A549 (cell line): ENCODE data around the gene CLDN4. TPM values are rescaled to one million over a fixed set of nuclear protein-coding genes. Genes with fewer than 3 reads are reported as not detected.
"Not testable (repeated sequence)": the region's sequence is repeated elsewhere in the genome, so short reads cannot be mapped to it uniquely, and the experiment has no call there.

Experiments
- ATAC-seq, 2 experiments: fragments of 200-7000 bp in 1 of 2; fragments of >200 bp in 1 of 2; cut with Nextera tagmentation in 1 of 2; cut with Tn5 transposase in 1 of 2; 3 replicates each; pipeline versions ENCODE4 v1.8.0 to v1.9.1; 2018 to 2020; ENCODE audit warnings: mild to moderate bottlenecking in 1 of 2, moderate library complexity in 1 of 2
- CTCF ChIA-PET: fragments of 300-600 bp; sonication (Branson Sonifier 250); formaldehyde crosslinking; extraction: SDS; loops from one replicate; lab custom pipeline; 2021; ENCODE audit warnings: antibody characterized with exemption, inconsistent platforms; lab: Yijun Ruan, JAX
- POLR2A ChIA-PET: fragments of 350-600 bp; formaldehyde crosslinking; extraction: SDS; loops from one replicate; lab custom pipeline; 2021; ENCODE audit warnings: antibody characterized with exemption, inconsistent platforms; lab: Yijun Ruan, JAX
- DNase-seq, 2 experiments: peaks; one replicate each; pipeline versions ENCODE4 v3.0.0 to v3.0.0-alpha.2; 2011 to 2016; ENCODE audit warnings: low read depth in 1 of 2, low spot score in 1 of 2
- FAIRE-seq: peaks from 2 replicates; lab custom pipeline; 2011; peaks lifted over from hg19 to GRCh38; lab: Jason Lieb, UNC
- H3K27ac ChIP-seq, 2 experiments: fragments of >200 bp; sonication (Bioruptor Twin); formaldehyde crosslinking; 3 replicates each; pipeline ENCODE4 v1.5.1; 2016 to 2017
- H3K4me1 ChIP-seq: fragments of >200 bp; sonication (Bioruptor Twin); formaldehyde crosslinking; 3 replicates; pipeline ENCODE4 v1.6.1; 2016
- H3K4me2 ChIP-seq: fragments of >200 bp; sonication (Bioruptor Twin); formaldehyde crosslinking; 3 replicates; pipeline ENCODE4 v1.6.1; 2016
- H3K4me3 ChIP-seq: fragments of >200 bp; sonication (Bioruptor Twin); formaldehyde crosslinking; 3 replicates; pipeline ENCODE4 v1.5.1; 2016
- H3K9me3 ChIP-seq: fragments of >200 bp; sonication (Bioruptor Twin); formaldehyde crosslinking; 3 replicates; pipeline ENCODE4 v1.6.1; 2016
- CBX2 ChIP-seq: fragments of 200-600 bp; sonication (generic); IDR thresholded peaks from 2 replicates; pipeline ENCODE4 v1.6.1; 2016; ENCODE audit warnings: low read depth, mild to moderate bottlenecking, borderline replicate concordance
- CEBPB ChIP-seq, 2 experiments: fragments of >200 bp in 1 of 2; sonication (Bioruptor Twin) in 1 of 2; formaldehyde crosslinking in 1 of 2; IDR thresholded peaks; 2 replicates each; pipeline ENCODE4 v1.6.1; 2012 to 2016
- CHD2 ChIP-seq: fragments of 150-350 bp; IDR thresholded peaks from 2 replicates; pipeline ENCODE4 v1.6.1; 2014; ENCODE audit warnings: low read length; ENCODE audit not compliant: partially characterized antibody
- E2F6 ChIP-seq: IDR thresholded peaks from 2 replicates; pipeline ENCODE4 v1.6.1; 2012; ENCODE audit warnings: low read depth, borderline replicate concordance
- EHF ChIP-seq: fragments of 250-450 bp; sonication (Bioruptor Pico); IDR thresholded peaks from 2 replicates; pipeline ENCODE4 v1.5.0; 2020; ENCODE audit warnings: mild to moderate bottlenecking
- EP300 ChIP-seq, 2 experiments: fragments of >200 bp; sonication (Bioruptor Twin); formaldehyde crosslinking; IDR thresholded peaks; 2 replicates in 1 of 2; 3 replicates in 1 of 2; pipeline ENCODE4 v1.6.1; 2016 to 2017
- ESRRA ChIP-seq: fragments of 150-350 bp; IDR thresholded peaks from 2 replicates; pipeline ENCODE4 v1.6.1; 2014; ENCODE audit warnings: mild to moderate bottlenecking, low read length, borderline replicate concordance
- FOSL2 ChIP-seq, 2 experiments: fragments of 450-650 bp in 1 of 2; fragments of >200 bp in 1 of 2; sonication (Bioruptor Twin) in 1 of 2; formaldehyde crosslinking; IDR thresholded peaks; 2 replicates each; pipeline versions ENCODE4 v1.5.0 to v1.6.1; 2016 to 2020; ENCODE audit warnings: mild to moderate bottlenecking in 1 of 2, moderate library complexity in 1 of 2
- FOXS1 ChIP-seq: fragments of 250-450 bp; sonication (Bioruptor Pico); IDR thresholded peaks from 2 replicates; pipeline ENCODE4 v1.5.0; 2020; ENCODE audit warnings: mild to moderate bottlenecking, moderate library complexity
- HES2 ChIP-seq: fragments of >200 bp; sonication (Bioruptor Twin); formaldehyde crosslinking; IDR thresholded peaks from 2 replicates; pipeline ENCODE4 v1.6.1; 2016
- HMGXB4 ChIP-seq: fragments of 250-450 bp; sonication (Bioruptor Pico); IDR thresholded peaks from 2 replicates; pipeline ENCODE4 v1.5.0; 2021; ENCODE audit warnings: mild to moderate bottlenecking, moderate library complexity, borderline replicate concordance
- HOXA7 ChIP-seq: fragments of 250-450 bp; sonication (Bioruptor Pico); IDR thresholded peaks from 2 replicates; pipeline ENCODE4 v1.5.0; 2020; ENCODE audit warnings: mild to moderate bottlenecking, moderate library complexity
- HOXB5 ChIP-seq: fragments of 250-450 bp; sonication (Bioruptor Pico); IDR thresholded peaks from 2 replicates; pipeline ENCODE4 v1.5.0; 2020; ENCODE audit warnings: mild to moderate bottlenecking, moderate library complexity
- JUNB ChIP-seq: fragments of >200 bp; sonication (Bioruptor Twin); formaldehyde crosslinking; IDR thresholded peaks from 2 replicates; pipeline ENCODE4 v1.6.1; 2016
- KDM1A ChIP-seq: fragments of 200-600 bp; sonication (generic); IDR thresholded peaks from 2 replicates; pipeline ENCODE4 v1.6.1; 2016; ENCODE audit warnings: low read depth, mild to moderate bottlenecking
- KDM5A ChIP-seq: fragments of 200-600 bp; sonication (generic); IDR thresholded peaks from 2 replicates; pipeline ENCODE4 v1.6.1; 2016; ENCODE audit warnings: antibody characterized with exemption, mild to moderate bottlenecking
- MAZ ChIP-seq: fragments of 150-350 bp; IDR thresholded peaks from 2 replicates; pipeline ENCODE4 v1.6.1; 2014; ENCODE audit warnings: antibody characterized with exemption, low read depth, low read length, borderline replicate concordance
- MYC ChIP-seq: IDR thresholded peaks from 2 replicates; pipeline ENCODE4 v1.6.1; 2012; ENCODE audit warnings: mild to moderate bottlenecking, inconsistent platforms, low read length, improper control_type of control experiment, borderline replicate concordance
- NFE2L2 ChIP-seq: fragments of 150-350 bp; conservative IDR thresholded peaks from 2 replicates; pipeline ENCODE4 v1.6.1; 2014; ENCODE audit warnings: low read length
- RAD21 ChIP-seq, 2 experiments: fragments of >200 bp in 1 of 2; sonication (Bioruptor Twin) in 1 of 2; formaldehyde crosslinking in 1 of 2; IDR thresholded peaks in 1 of 2; conservative IDR thresholded peaks in 1 of 2; 2 replicates in 1 of 2; 3 replicates in 1 of 2; pipeline ENCODE4 v1.6.1; 2012 to 2018; ENCODE audit warnings: inconsistent platforms in 1 of 2
- RCOR1 ChIP-seq: fragments of 150-350 bp; IDR thresholded peaks from 2 replicates; pipeline ENCODE4 v1.6.1; 2014; ENCODE audit warnings: antibody characterized with exemption, low read length, low read depth
- RFX5 ChIP-seq: fragments of 450-650 bp; IDR thresholded peaks from 2 replicates; pipeline ENCODE4 v1.7.1; 2014; ENCODE audit warnings: antibody characterized with exemption, mild to moderate bottlenecking, moderate library complexity
- RNF2 ChIP-seq: fragments of 200-600 bp; sonication (generic); IDR thresholded peaks from 2 replicates; pipeline ENCODE4 v1.6.1; 2016; ENCODE audit warnings: low read depth, mild to moderate bottlenecking, antibody characterized with exemption, moderate library complexity, borderline replicate concordance
- SMC3 ChIP-seq: fragments of >200 bp; sonication (Bioruptor Twin); formaldehyde crosslinking; IDR thresholded peaks from 3 replicates; pipeline ENCODE4 v1.6.1; 2018; ENCODE audit warnings: inconsistent platforms
- SREBF2 ChIP-seq: fragments of 450-650 bp; IDR thresholded peaks from 2 replicates; pipeline ENCODE4 v1.6.1; 2014; ENCODE audit warnings: mild to moderate bottlenecking, moderate library complexity
- TFCP2L1 ChIP-seq: fragments of 250-450 bp; sonication (Bioruptor Pico); IDR thresholded peaks from 2 replicates; pipeline ENCODE4 v1.5.0; 2021; ENCODE audit warnings: mild to moderate bottlenecking
- ZC3H11A ChIP-seq: fragments of 450-650 bp; IDR thresholded peaks from 2 replicates; pipeline ENCODE4 v1.6.1; 2014; ENCODE audit warnings: antibody characterized with exemption, mild to moderate bottlenecking
- ZFP36 ChIP-seq: fragments of 450-650 bp; IDR thresholded peaks from 2 replicates; pipeline ENCODE4 v1.6.1; 2014; ENCODE audit warnings: borderline replicate concordance; ENCODE audit not compliant: partially characterized antibody
- ZSCAN20 ChIP-seq: fragments of 250-450 bp; sonication (Bioruptor Pico); IDR thresholded peaks from 2 replicates; pipeline ENCODE4 v1.8.0; 2022; ENCODE audit warnings: mild to moderate bottlenecking, moderate library complexity
- WGBS: methylation state at CpG from one replicate; pipeline ENCODE4 v1.1.6; 2017; ENCODE audit errors: missing lambda C conversion rate; 5-methylcytosine and 5-hydroxymethylcytosine counted together
- polyA plus RNA-seq, 4 experiments: library from polyadenylated mRNA; depleted of rRNA in 3 of 4; stranded (reverse); fragments of >200 nt; fragmentation: RNase III in 1 of 4; extraction: RNeasy Plus Mini Kit Qiagen cat#74134 plus additional on column Dnase treatment in 1 of 4; gene quantifications; 2 replicates in 3 of 4; 3 replicates in 1 of 4; pipeline ENCODE4 v1.2.3, GENCODE V29; 2011 to 2017

The CLDN4 gene
- polyA plus RNA-seq, 2 of the 4 experiments (the other 2 are of a cell fraction), result 1.5 to 2.4 TPM

GRCh38 chr7:73820013-73820412 is 10.8 kb upstream of the CLDN4 start:
- DNase-seq (no peak), FAIRE-seq (no peak), ATAC-seq (no peak)
- Histone ChIP-seq H3K4me3 (no peak overlapping the region), H3K9me3 (no peaks in the 10 kb centered on the region), H3K27ac (no peak overlapping the region), H3K4me2 (no peak overlapping the region), H3K4me1 (peaks cover 22% of the 10 kb centered on the region)
- TF ChIP-seq RNF2 (no peak), NFE2L2 (no peak), RCOR1 (no peak), E2F6 (no peak), SREBF2 (no peak), EP300 (IDR thresholded peaks at IDR 0.05) (no peak), HOXB5 (CRISPR knock-in tag) (no peak), FOXS1 (no peak), HOXA7 (CRISPR knock-in tag) (no peak), RFX5 (no peak), MAZ (no peak), CBX2 (no peak), CEBPB (IDR thresholded peaks at IDR 0.05) (no peak), HMGXB4 (CRISPR knock-in tag) (no peak), MYC (no peak), TFCP2L1 (no peak), FOSL2 (IDR thresholded peaks at IDR 0.05) (no peak), FOSL2 (CRISPR knock-in tag; IDR thresholded peaks at IDR 0.05) (no peak)
- 85% methylated on average over 7 of the region's 7 CpGs for WGBS
- ChIA-PET CTCF (interaction anchor here (0.7 to 5.2 kb wide), 4 partner anchors 9 to 37 kb away, joined by 3 to 28 read pairs (median 5); no protein-coding TSS in a partner anchor), POLR2A (no interaction called here)

GRCh38 chr7:73821597-73822285 is 9.1 kb upstream of the CLDN4 start:
- CTCF ChIA-PET, result interaction anchor here (1.0 to 5.2 kb wide), 7 partner anchors 10 to 380 kb away, joined by 3 to 30 read pairs (median 6); no protein-coding TSS in a partner anchor

GRCh38 chr7:73822319-73823173 is 8.2 kb upstream of the CLDN4 start:
- FAIRE-seq (peak; percentile 49), ATAC-seq (peak; percentile 96 to 97), DNase-seq (peak; percentile 91 to 98)
- H3K4me2 ChIP-seq, result peak overlapping the region; percentile 74
- no peaks in the 10 kb centered on the region for H3K9me3 ChIP-seq
- peaks cover 33% of the 10 kb centered on the region for H3K4me1 ChIP-seq
- H3K27ac ChIP-seq, result peak overlapping the region; percentile 82 to 88
- WGBS, result 2% methylated on average over 15 of the region's 15 CpGs
- POLR2A ChIA-PET, result interaction anchor here (0.6 to 1.8 kb wide), 6 partner anchors 11 to 83 kb away, joined by 3 to 10 read pairs (median 5); partner anchors contain the start of genes ABHD11 and METTL27
- 0 out of 3 replicates have a peak overlapping the region, but pooled peaks have one; percentile 3 for H3K4me3 ChIP-seq
- CTCF ChIA-PET, result interaction anchor here (0.6 to 5.2 kb wide), 7 partner anchors 11 to 380 kb away, joined by 3 to 30 read pairs (median 6); no protein-coding TSS in a partner anchor
- no peak for TF ChIP-seq SMC3
- TF ChIP-seq ZFP36, result no peak
- no peak for TF ChIP-seq EHF (CRISPR knock-in tag)
- no peak for TF ChIP-seq KDM1A
- no peak for TF ChIP-seq CBX2
- TF ChIP-seq ZC3H11A, result no peak
- TF ChIP-seq KDM5A, result no peak
- no peak for TF ChIP-seq ESRRA
- TF ChIP-seq CHD2, result no peak
- TF ChIP-seq JUNB, result peak; percentile 57; the same call in 1 of the 2 replicates
- TF ChIP-seq FOSL2 (IDR thresholded peaks at IDR 0.05), result peak; percentile 50; the same call in 1 of the 2 replicates
- TF ChIP-seq FOSL2 (CRISPR knock-in tag; IDR thresholded peaks at IDR 0.05), result peak; percentile 93
- no peak; a peak in 1 of 5 replicates for TF ChIP-seq RAD21 (conservative IDR thresholded peaks at IDR 0.05 in 1 of 2, IDR thresholded peaks at IDR 0.05 in 1 of 2)
- TF ChIP-seq MAZ, result no peak
- no peak for TF ChIP-seq HES2
- no peak for TF ChIP-seq ZSCAN20 (CRISPR knock-in tag)
- TF ChIP-seq HOXA7 (CRISPR knock-in tag), result no peak

More at GRCh38 chr7:73821597-73822285, 9.1 kb upstream of the CLDN4 start:
- H3K4me3 ChIP-seq, H3K9me3 ChIP-seq, FAIRE-seq, ATAC-seq, DNase-seq: not testable (repeated sequence)
- POLR2A ChIA-PET, result interaction anchor here (0.6 to 1.8 kb wide), 6 partner anchors 12 to 82 kb away, joined by 3 to 10 read pairs (median 5); partner anchors contain the start of genes ABHD11 and METTL27
- Histone ChIP-seq H3K4me2 (peak overlapping the region; percentile 74), H3K27ac (peak overlapping the region; percentile 82 to 88), H3K4me1 (peaks cover 25% of the 10 kb centered on the region)
- WGBS, result 84% methylated on average over 14 of the region's 14 CpGs
